GM12875 (cell line): ENCODE data around the gene VWA8.

Experiments used
- H3K4me3 ChIP-seq: one replicate; pipeline ENCODE4 v1.5.1; 2011; ENCODE audit warnings: low read depth, low read length, control low read depth
- TF ChIP-seq, protein P1 (sequence below): IDR thresholded peaks from 2 replicates; pipeline ENCODE4 v1.5.1; 2011; ENCODE audit warnings: low read depth, mild to moderate bottlenecking, control low read depth, inconsistent platforms, low read length, moderate library complexity, borderline replicate concordance; ENCODE audit not compliant: insufficient read depth

VWA8 gene

DNA sequence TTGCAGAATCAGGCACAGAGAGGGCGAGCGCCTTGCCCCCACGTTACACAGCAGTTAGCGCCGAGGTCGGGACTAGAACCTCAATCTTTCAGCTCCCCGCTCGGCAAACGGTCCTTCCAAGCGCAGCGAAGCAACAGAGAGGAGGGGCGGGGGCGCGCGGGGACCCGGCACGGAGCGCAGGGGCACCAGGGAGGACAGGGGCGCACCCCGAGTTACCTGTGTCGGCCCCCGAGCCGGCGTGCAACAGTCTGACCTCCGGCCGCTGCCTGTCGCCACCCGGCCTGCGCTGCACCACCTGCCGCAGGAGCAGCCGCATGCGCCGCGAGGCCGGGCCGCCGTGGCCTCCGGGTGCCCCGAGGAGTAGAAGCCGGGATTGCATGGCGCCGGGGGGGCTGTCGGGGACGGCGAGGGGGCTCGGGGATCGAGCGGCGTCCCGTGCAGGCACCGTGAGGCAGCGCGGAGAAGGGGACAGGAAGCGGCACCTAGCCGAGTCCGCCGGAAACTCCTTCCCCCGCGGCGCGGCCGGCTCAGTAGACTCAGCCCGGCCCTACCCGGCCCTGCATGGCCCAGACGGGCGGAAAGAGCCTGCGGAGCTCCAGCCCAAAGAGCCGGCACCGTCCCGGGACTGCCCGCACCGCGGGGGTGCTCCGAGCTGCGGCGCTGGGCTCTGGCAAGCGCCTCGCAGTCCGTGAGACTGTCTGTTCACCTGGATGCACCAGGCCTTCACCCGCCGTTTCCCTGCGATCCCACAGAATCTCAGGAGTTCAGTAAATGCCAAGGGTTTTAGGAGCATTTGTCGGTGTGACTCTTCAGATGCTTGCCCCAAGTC lies at the start of gene VWA8:
VWA8 (minus strand) TSS at position 473 of the 829 bp plus-strand sequence; CDS start at position 379, 94 bp downstream.
- peak within 1 kb of the TSS; percentile 83 for H3K4me3 ChIP-seq
- TF ChIP-seq, protein P1, sequence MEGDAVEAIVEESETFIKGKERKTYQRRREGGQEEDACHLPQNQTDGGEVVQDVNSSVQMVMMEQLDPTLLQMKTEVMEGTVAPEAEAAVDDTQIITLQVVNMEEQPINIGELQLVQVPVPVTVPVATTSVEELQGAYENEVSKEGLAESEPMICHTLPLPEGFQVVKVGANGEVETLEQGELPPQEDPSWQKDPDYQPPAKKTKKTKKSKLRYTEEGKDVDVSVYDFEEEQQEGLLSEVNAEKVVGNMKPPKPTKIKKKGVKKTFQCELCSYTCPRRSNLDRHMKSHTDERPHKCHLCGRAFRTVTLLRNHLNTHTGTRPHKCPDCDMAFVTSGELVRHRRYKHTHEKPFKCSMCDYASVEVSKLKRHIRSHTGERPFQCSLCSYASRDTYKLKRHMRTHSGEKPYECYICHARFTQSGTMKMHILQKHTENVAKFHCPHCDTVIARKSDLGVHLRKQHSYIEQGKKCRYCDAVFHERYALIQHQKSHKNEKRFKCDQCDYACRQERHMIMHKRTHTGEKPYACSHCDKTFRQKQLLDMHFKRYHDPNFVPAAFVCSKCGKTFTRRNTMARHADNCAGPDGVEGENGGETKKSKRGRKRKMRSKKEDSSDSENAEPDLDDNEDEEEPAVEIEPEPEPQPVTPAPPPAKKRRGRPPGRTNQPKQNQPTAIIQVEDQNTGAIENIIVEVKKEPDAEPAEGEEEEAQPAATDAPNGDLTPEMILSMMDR, result no peak

DNA sequence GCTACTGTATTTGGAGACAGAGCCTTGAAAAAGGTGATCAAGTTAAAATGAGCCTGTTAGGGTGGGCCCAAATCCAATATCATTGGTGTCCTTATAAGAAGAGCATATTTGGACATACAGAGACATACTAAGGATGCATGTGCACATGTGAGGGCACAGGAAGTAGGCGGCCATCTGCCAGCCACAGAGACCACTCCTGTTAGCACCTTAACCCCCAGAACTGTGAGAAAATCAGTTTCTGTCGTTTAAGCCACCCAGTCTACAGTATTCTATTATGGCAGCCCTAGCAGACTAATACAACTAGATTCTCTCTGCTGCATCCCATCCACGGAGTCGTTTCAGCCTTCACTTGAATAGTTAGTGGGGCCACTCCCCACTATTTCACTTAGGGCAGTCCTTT lies 48.1 kb upstream of the VWA8 start:
- H3K4me3 ChIP-seq, result no peak overlapping the region

DNA sequence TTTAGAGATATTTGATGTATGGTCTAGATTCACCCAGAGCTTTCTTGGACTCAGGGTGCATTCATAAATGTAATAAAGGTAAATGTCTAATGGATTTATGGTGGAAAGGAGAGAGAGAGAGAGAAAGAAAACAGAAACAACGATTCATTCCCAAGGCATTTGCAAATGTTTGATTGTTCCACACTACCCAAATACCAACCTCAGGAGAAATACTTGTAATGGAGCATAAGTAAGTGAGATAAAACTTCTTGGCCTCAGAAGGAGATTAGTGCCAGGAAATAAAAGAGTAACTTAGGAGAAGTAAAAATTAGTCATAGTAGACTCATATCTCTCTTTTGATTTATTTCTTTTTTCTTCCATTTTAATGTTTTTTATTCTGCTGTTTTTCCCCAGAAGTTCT lies 46.9 kb upstream of the VWA8 start:
- TF ChIP-seq, protein P1, result no peak
- H3K4me3 ChIP-seq, result no peak overlapping the region

More for the DNA sequence above, 48.1 kb upstream of the VWA8 start:
- TF ChIP-seq, protein P1, result no peak

DNA sequence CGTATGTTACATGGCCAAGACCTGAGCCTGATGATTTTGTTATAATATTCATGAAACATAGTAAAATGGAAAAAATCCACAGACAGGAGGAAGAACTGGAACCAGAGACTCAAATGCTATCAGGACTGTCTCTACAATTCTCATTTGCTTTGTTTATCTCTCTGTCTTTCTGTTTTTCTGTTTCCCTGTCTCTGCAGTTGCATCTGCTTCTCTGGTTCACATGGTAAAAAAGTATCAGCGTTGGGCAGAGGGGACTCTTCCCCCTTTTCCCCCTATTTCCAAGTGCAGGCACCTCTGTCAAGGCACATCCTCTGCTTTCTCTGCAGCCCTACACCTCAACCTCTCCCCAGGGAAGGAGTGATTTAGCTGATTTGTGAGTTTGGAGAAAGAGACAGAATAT lies 41.2 kb upstream of the VWA8 start:
- TF ChIP-seq, protein P1, result no peak
- H3K4me3 ChIP-seq, result no peak overlapping the region

DNA sequence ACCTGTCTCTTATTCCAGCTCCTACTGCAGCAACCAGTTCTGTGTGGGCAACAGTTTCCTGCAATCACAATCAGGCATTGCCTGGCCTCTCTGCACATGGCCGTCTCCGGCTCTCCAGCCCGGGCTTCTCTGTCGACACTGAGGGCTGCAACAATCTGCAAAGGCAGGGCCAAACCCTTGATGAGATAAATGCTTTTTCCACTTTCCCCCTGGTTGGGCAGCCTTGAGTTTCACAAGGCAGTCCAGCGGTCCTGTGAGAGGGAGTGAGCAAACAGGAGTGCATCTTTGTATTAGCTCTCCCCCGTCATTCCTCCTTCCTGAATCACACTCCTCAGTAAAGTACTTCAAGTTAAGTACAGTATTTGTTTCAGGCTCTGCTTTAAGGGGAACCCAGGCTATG lies 40.7 kb upstream of the VWA8 start:
- H3K4me3 ChIP-seq, result no peak overlapping the region
- TF ChIP-seq, protein P1, result no peak

DNA sequence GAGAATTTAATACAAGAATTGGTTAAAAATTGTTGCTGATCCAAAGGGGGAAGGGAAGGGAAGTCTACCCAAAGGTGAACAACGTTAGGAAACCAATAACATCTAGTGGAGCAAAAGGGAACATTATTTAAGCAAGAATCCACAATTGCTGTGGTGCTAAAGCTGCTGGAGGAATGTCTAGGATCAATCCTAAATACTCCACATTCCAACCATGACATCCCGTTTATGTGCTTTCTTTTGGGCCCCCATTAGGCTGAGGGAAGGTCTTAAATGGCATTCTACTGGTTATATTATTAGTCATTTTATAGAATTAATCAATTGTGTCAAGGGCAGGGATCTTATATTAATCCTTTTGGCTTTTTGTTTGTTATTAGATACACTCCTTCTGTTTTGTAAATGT lies 39.9 kb upstream of the VWA8 start:
- TF ChIP-seq, protein P1, result no peak

DNA sequence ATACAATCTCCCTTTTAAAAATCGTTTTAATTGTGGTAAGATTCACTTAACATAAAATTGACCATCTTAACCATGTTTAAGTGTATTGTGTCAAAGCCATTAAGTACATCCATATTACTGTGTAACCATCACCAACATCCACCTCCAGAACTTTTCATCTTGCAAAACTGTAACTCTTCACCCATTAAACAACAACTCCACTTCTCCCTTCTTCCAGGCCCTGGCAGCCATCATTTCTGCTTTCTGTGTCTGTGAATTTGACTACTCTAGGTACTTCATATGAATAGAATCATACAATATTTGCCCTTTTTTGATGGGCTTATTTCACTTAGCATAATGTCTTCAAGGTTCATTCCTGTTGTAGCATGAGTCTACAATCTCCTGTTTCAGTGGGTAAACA lies 36.5 kb upstream of the VWA8 start:
- no peak overlapping the region for H3K4me3 ChIP-seq
- TF ChIP-seq, protein P1, result no peak

More for the DNA sequence above, 39.9 kb upstream of the VWA8 start:
- no peak overlapping the region for H3K4me3 ChIP-seq
